SH-SY5Y (cell line): ENCODE measurements around the gene PTPRK.

ENCODE experiments used
- GATA2 ChIP-seq: IDR thresholded peaks from 2 replicates; pipeline ENCODE4 v1.6.1; 2011; ENCODE audit warnings: mild to moderate bottlenecking, low read depth, low read length
- GATA3 ChIP-seq: IDR thresholded peaks from 2 replicates; pipeline ENCODE4 v1.6.1; 2011; ENCODE audit warnings: low read depth, mild to moderate bottlenecking, low read length, moderate library complexity

- TF ChIP-seq GATA2 = no peak
- TF ChIP-seq GATA3 = no peak
Measured at GRCh38 chr6:128314190-128314589, 206.2 kb downstream of the PTPRK start.
